Measurements from ENCODE around the gene SRCIN1.
A peak's percentile ranks its signal among the peaks of the same experiment; 100 is the strongest.

Gene SRCIN1

DNA sequence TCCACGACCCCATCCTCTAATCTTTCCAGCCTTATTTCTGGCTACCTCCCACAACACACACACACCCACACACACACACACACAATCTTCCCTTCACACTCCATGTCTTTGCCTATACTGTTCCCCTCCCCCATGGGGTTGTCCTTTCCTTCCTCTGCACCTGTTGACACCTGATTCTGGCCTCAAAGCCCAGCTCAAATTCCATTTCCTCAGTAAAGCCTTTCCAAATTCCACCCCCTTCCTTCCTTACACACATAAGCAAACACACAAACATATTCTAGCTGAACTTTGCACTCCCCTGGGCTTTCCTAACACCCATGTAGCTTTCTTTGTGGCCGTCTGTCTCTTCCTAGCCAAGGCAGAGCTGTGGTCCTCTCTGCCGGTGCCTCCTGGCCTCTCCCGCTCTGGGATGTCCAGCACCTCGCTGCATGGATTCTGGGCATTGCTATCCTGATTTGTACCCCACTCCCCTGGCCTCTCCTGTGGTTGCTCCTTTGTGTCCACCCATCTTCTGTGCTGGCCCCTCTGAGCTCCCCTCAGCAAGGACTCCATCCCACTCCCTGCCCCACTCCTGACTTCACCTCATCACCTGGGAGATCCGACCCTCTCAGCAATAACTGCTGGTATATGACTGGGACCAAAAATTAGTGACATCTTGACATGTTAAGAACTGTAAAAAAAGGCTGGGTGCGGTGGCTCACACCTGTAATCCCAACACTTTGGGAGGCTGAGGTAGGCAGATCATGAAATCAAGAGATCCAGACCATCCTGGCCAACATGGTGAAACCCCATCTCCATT lies 8.4 kb upstream of the SRCIN1 start:
- no peak for DNase-seq

DNA sequence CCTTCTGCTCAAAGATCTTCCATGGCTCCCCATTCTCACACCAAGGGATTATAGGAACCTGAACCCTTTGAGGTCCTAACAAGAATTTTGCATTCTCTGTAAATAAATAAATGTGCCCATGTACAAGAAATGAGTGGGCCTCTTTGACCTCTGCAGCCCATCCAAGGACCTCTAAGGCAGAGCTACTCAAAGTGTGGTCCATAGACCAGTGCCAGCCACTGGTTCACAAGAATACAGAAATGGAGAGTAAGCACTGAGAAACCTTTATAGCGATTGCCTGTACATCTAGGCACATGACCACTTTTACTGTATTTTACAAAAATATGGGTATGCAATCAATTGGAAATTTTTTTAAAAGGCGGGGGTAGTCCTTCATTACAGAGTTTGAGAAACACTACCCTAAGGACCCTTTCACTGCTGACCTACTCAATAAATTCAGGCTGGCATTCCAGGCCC lies 7.8 kb upstream of the SRCIN1 start:
- DNase-seq, result no peak

DNA sequence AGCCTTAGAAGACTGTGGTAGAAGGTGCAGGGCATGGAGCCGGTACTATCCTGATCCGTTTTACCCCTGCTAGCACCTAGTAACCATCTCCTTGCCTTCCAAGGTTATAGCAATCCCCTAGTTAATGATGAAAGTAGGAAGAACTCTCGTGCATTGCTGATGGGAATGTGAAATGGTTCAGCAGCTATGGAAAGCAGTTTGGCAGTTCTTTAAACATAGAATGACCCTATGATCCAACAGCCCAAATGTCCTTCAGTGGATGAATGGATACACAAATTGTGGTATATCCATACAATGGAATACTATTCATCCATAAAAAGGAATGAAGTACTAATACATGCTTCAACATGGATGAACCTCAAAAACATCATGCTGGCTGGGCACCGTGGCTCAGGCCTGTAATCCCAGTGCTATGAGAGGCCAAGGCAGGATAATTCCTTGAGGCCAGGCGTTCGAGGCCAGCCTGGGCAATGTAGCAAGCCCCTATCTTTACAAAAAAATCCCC lies 6.2 kb upstream of the SRCIN1 start:
- DNase-seq, result no peak

DNA sequence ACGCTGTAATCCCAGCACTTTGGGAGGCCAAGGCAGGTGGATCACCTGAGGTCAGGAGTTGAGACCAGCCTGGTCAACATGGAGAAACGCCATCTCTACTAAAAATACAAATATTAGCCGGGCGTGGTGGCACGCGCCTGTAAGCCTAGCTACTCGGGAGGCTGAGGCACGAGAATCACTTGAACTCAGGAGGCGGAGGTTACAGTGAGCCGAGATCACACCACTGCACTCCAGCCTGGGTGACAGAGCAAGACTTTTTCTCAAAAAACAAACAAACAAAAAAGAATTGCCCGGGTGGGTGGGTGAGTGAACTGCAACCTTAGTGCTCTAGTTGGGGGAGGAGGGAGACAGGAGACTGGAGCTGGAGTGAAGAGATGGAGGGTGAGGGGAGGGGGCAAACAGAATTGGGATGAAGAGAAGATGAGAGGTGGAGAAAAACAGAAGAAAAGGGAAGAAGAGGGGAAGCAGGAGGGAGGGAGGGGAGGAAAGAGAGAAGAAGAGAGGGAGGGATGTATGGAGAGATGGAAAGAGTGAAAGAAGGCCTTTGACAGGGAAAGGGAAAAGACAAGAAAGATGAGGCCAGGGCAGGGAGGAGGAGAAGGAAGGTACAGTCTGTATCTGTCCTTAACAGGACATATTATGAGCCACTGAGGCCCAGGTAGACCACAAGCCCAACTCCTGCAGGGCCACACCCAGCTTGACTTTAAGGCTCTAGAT lies 5.5 kb upstream of the SRCIN1 start:
- DNase-seq, result no peak

DNA sequence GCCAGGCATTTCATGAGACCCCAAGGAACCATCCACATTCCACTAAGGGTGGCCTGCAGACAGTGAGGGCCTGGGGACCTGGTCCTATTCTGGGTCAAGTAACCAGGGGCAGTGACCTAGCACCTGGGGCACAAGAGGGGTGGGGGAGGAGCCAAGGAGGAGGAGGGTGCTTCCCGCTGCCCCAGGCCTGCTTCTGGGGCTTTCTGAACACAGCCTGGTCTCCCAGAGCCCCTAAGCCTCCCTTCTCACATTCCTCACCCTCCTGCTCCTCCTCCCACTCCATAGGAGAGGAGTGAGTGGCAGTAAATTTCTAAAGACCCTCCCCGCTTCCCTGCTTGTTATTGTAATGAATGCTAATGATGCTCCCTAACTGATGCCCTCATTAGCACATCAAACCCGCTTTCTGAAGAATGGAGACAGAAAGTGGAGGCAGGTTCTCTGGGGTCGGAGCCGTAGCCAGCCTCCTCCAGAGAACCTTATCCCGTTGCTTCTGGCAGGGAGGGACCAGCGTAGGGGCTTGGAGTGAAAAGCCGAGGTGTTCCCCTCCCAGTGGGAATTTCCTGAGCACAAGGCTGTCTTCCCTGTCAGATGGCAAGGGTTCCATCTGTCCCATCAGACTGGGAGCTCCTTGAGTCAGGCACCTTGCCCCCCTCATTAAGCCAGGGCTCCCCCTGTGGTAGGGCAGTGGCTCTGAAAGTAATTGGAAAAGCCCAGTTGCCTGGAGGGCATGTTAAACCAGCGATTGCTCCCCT lies 3.7 kb upstream of the SRCIN1 start:
- DNase-seq, result no peak

DNA sequence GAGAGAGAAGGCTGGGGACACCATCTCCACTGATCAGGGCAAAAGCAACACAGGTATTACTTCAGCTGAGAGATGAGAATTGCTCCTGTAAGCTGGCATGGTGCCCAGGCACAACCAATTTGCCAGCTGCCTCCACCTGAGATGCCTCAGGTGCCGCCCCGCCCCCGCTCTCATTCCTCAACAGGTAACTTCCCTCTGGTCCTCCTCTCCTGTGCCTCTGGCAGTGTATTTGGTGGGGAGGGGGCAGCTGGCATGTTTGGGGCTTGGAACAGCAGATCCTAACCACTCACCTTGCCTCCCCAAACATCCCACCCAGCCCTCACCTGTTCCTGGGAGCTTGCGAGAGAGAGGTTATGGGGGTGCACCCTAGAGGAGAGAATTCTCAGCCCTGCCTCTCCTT lies 2.9 kb upstream of the SRCIN1 start:
- no peak for DNase-seq

DNA sequence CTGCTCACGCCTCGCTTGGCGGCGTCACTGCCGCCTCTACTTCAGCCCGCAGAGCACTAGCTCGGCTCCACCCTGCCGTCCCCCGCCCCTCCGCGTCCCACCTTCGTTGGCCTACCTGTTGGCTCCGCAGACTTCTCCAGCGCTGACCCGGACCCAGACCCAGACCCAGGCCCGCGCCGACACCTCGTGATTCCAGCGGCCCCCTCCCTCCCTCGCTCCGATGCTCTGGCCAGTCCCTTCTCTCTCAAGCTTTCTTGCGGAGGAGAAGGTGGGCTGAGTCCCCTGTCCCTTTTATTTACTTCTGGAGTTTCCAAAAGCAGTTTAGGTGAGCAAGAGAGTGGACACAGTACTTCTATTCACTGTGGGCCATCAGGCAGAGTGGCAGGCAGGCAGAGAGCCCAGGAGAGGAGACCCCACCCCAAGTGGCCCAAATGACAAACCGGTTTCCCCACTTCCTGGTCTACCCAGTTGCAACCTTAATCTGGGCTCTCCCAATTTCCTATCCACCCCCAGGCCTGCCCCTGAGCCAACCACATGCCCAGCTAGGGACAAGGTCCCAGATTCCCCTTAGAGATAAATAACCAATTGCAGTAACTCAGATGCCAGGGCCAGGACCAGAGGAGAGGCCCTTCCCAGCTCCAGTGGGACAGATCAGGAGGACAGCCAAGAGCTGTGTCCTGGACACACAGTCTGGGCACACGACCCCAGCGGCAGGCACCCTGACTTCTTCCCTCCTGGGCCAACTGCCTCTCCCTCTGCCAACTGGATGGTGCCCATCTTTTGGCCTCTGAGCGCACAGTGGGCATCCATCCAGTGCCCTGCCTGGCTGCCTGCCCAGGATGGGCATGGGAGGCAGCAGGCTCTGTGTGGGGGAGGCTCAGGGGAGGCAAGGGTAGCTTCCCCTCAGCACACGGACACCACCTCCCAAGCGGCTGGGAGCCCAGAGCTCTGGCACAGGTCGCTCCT lies 1.2 kb upstream of the SRCIN1 start:
- no peak for DNase-seq

DNA sequence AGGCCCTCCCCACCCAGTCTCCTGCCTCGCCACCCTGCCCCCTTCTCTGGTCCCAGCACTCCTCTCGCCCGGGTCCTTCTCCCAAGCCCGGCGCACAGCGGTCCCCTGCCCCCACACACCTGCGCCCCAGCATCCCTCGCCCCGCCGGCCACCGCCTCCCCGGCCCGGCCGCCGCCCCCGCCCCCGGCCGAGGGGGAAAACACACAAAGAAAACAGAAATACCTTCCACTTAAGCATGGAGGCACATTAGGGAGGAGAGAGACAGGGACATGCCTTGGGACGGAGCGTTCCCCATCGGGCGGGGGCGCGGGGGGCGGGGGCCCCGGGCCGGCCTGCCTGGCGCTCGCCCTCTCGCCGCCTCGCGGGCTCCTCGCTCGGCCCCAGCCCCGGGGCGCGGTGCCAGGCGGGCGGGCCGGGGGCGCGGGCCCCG lies 326 bp downstream of the SRCIN1 start:
- no peak for DNase-seq

DNA sequence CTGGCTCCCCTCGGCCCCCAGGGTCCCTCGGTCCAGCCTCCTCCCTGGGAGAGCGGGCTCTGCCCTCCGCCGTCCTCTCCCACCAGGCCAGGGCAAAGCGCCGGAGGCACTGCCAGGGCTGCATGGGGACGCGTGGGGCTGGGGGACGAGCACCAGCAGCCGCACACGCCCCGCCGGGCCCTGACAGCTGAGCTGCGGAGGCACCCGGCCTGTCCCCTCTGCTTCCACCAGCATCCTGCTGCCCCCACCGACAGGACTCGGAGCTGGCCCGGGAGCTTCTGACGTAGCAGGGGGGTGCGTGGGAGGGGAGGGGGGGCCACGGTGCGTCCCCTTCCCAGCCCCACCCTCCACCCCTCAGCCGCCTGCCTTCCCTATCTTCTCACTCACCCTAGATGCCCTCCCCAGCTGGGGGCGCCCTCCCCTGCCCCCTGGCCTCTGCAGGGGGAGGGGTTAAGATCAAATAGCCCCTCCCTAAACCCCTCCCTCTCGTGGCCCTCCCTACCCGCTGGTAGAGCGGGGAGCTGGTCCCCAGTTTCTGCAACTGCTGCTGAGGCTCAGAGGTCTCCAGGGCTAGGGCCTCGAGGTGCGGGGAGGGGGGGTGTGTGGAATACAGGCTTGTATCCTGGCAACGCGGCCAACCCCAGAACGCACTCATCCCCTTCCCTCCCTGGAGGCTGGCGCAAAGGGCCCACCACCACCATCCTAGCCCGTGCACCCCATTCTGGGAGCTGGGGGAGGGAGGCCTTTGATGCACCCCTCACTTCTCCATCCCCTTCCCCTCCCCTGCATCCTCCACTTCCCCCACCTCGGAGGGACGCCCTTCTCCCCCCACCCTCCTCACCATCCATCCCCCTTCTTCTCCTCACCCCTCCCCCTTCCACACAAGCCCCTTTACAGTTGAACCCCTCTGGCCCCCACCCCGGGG lies 1.0 kb downstream of the SRCIN1 start:
- DNase-seq, result no peak

DNA sequence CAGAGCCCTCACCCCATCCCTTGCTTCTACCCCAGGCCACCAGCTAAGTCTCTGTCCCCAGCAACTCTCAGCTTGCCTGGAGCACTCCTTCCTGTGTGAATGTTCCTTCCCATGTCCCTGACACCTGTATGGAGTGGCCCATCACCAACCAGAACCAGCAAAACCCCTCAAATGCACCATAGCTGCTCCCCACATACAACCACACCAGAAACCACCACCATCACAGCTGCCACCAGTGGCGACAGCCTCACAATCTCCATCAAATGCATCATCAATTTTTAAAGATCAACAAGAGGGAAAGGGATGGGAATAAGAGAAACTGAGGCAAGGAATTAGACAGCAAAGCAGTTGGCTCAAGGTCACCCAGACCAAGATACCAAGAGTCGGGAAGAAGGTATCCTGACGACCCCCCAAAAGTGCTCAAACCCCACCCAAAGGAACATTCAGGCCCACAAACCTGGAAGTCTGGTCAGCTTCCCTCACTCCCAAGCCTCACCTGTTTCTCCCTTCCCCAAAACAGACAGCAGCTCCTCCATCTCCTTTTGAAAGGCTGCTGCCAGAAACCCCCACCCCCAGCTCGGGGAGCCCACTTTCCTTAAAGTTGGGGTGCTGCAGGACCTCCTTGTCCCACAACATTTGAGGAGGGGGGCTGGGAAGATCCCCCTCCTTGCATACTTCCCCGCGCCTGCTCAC lies 1.8 kb downstream of the SRCIN1 start:
- no peak for DNase-seq

DNA sequence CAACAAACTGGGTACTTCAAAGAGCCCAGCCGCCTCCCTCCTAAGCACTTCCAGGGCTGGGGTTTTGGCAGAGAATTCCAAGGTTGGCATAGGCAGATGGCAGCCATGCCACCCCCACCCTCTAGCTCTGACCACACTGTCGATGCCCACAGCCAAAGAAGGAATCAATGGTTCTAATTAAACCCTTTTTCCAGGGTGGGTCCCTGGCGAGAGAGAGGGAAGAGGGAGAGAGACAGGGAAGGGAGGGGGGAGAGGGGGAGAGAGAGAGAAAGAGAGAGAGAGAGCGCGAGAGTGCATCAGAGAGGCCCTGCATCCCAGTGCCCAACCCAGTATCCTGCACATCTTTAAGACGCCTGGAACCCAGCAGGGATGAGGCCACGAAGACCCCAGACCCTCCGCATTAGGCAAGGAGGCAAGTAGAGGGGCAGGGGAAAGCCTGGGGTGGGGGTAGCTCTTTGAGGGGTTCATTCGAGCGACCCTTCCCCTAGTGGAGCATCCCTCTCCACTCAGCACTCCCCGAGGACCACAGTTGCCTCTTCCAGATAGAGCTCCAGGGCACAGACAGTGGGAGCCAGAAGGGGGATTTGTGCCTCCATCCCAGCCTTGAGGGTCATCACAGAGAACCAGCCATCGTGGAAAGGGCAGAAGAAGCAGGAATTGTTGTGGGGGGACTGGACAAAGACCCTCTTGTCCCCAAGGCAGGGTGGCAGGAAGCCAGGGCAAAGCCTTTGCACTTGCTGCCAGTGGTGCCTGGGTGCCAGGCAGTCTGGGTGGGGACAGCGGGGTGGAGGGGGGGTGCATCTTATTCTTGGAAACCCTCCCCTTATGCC lies 2.6 kb downstream of the SRCIN1 start:
- DNase-seq, result no peak

DNA sequence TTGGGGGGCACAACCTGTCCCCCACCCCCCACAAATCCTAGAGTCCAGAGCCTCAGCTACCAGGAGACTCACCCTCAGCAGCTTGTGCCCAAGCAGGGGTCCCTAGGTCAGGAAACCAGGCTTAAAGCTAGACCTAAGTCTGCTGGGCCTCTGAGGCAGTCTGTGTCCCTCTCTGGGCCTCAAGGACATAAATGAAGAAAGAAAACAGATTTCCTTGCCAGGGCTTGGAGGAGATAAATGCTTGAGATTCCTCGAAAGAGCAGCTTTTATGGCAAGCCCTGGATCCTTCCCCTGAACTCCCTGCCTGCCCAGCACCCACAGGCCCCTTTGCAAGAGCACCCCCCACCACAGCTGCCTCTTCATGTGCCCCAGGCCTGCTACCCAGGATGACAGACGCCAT lies 3.3 kb downstream of the SRCIN1 start:
- no peak for DNase-seq

DNA sequence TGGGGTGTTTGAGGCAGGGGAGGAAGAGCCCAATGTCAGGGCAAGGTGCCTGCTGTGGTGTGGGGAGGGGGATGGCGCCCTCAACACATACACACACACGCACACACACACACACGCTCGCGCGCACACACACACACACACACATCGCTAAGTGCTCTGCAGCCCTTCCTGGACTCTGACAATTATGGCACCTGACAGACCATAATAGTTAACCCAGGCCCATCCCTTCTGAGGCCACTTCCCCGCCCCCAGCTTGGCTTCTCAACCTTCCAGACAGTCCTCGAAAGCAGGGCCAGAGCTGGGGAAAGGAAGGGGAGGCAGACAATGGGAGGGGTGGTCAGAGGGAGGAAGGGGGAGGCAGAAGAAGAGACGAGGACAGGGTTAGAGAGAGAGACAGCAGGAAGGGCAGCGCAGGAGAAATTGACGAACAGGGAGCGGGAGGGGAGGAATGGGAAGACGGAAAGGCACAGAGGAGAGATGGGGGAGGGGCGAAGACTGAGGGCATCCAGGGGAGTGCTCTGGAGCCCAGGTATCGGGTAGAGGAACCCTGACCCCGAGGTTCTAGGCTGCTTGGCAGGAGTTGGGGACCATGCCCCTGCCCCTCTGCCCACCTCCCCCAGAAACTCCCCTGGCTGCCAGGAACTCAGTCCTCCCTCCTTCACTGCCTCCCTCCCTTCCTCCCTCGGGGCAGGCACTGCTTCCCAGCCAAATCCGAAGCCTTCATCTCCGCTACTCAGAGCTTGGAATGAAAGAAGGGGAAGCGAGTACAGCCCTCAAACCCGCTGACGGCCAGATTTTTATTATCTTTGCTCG lies 4.0 kb downstream of the SRCIN1 start:
- no peak for DNase-seq

DNA sequence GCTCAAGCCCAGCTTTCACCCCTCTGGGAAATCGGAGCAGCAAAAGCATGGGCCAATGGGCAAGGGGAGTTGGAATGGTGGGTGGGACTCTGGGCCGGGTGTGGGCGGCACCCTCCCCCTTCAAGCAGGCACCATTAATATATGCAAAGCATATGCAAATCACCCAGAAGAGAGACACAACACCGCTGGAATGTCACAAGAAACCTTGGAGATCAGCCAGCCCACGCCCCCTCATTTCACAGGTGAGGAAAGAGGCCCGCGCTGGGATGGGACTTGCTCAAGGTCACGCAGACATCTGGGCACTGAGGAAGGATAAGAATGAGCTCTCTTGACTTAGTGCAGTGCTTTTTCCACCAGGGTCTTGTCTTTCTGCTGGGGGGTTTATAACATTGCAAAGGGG lies 4.8 kb downstream of the SRCIN1 start:
- no peak for DNase-seq

DNA sequence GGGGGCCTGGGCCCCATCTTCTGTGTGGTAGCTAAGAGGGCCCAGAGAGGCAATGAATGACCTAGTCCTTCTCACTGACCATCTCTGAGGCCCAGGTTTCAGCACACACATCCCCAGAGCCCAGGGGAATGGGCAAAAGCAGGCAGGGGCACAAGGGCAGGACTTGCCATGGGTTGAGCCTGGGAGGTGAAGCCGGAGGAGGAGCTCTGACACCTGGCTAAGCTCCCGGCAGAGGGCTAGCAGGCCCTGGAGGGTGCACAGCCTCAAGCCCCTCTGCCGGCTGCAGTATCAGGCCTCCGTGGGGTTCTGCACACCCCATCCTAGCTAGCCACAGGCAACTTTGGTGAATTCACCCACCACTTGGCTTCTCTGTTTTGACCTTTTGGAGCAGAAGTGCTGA lies 5.3 kb downstream of the SRCIN1 start:
- DNase-seq, result no peak

DNA sequence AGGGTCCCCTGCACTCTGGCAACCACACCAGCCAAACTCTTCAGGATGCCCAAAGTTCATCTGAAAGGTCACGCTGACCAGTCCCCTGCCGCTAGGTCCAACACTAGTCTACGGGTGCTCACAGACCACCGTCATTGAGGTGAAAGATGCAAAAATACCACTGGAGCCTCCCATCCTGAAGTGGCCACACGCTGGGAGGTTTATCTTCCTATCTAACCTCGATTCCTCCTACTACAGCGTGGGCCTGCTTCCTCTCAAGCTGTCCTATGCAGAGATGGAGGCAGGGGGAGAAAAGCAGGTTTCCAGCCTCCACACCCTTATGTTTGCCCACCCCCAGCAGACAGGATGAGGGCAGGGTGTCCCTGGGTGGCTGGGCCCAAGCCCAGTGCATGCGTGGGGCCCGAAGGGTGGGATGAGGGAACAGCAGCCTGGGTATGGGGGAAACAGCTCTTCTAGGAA lies 6.3 kb downstream of the SRCIN1 start:
- DNase-seq, result no peak

DNA sequence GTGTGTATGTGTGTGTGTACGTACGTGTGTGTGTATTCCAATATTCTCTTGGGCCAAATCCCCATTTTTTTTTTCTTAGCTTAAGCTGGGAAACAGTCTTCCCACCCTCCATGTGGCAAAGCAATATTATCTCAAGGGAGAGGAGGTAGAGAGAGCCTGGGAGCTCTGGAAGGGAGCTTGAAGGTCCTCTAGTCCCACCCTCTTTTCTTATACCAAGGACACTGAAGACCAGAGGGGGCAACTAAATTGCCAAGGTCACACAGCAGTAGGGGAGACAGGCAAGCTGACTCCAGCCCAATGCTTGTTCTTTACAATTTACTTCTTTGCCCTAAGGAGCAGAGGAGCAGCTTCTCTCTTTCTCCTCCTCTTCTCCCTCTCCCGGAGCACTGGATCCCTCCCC lies 6.8 kb downstream of the SRCIN1 start:
- DNase-seq, result no peak

DNA sequence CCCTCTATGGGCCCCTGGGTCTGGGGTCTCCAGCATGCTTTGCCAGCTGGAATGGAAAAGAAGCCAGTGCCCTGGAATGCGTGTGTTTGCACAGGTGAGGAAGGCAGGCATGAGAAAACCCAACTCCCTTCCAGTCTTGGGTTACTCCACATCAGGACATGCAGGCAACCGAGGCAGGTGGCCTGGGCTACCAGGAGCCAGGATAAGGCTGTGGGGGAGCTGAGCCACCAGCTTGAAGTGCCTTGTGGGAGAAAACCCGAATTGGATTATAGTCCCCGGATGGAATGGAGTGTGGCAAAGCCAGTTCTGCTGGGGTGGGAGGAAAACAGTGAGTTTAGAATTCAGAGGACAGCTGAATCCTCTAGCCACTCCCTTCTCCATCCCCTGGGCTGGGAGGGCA lies 7.2 kb downstream of the SRCIN1 start:
- DNase-seq, result peak; percentile 58

DNA sequence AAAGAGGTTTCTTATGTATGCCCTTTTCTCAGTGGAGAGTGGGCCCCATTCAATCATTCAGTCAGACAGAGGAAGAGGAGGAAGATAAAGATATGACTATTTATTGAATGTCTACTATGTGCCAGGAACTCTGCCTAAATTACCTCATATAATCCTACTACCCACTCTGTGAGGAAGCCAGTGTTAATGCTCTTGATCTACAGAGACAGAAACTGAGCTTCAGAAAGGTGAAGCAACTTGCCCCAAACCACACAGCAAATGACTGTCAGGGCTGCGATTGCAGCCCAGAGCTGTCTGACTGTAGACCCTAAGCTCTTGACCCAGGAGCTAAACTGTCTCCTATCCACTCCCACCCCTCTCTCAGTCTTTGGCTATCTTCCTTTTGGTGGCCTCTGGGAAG lies 8.4 kb downstream of the SRCIN1 start:
- DNase-seq, result no peak
